GM12873 (cell line): ENCODE measurements around the gene RSBN1.

ENCODE experiments used
- TF ChIP-seq, protein P1 (sequence below): IDR thresholded peaks from 2 replicates; pipeline ENCODE4 v1.5.1; 2012; ENCODE audit warnings: low read depth, mild to moderate bottlenecking, moderate library complexity, low read length, control low read depth; ENCODE audit not compliant: insufficient read depth; ENCODE audit errors: missing control alignments

Gene RSBN1

DNA sequence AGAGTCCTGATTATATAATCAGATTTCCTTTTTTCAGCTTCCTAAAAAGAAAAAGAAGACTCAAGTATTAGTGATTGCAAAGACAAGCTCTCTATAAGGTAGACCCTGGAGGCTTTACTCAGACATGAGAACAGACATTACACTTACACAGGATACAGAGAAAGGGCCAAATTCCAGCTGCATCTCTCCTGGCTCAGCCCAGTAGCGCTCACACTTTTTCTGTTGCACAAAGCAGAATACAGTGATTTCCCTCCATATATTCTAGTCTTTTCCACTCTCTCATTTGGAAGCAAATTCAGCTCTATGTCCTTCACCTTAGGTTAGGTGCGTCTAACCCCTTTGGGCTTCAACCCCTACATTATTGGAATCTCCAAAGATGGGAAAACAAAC is 44.1 kb upstream of the RSBN1 start:
- TF ChIP-seq, protein P1, sequence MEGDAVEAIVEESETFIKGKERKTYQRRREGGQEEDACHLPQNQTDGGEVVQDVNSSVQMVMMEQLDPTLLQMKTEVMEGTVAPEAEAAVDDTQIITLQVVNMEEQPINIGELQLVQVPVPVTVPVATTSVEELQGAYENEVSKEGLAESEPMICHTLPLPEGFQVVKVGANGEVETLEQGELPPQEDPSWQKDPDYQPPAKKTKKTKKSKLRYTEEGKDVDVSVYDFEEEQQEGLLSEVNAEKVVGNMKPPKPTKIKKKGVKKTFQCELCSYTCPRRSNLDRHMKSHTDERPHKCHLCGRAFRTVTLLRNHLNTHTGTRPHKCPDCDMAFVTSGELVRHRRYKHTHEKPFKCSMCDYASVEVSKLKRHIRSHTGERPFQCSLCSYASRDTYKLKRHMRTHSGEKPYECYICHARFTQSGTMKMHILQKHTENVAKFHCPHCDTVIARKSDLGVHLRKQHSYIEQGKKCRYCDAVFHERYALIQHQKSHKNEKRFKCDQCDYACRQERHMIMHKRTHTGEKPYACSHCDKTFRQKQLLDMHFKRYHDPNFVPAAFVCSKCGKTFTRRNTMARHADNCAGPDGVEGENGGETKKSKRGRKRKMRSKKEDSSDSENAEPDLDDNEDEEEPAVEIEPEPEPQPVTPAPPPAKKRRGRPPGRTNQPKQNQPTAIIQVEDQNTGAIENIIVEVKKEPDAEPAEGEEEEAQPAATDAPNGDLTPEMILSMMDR, result no peak

DNA sequence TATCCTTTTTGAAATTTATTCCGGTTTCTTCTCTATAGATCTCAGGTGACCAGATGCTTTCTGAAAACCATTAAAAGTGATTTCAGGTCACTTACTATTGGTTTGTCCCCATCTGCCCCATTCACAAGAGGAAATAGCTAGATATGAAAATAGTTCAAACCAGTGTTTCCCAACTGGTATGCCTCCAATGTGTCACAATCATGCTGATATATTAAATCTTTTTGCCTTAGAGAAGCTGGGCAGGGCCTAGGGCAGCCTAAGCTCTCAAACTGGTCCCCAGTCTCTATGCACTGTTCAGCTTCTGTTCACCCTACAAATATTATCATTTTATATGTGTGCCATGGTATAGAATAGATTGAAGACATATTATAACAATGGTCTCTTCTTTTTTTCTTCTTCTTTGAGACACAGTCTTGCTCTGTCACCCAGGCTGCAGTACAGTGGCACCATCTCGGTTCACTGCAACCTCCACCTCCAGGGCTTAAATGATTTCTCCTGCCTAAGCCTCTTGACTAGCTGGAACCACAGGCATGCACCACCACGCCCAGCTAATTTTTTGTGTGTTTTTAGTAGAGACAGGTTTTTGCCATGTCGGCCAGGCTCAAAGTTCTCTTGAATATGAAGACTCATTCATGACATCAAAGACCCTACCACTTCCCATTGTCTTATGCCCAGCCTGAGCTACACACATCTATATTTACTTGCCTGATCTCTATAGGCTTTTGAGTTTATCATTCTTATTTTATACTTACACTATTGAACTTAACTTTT is 43.5 kb upstream of the RSBN1 start:
- TF ChIP-seq, protein P1, result no peak

DNA sequence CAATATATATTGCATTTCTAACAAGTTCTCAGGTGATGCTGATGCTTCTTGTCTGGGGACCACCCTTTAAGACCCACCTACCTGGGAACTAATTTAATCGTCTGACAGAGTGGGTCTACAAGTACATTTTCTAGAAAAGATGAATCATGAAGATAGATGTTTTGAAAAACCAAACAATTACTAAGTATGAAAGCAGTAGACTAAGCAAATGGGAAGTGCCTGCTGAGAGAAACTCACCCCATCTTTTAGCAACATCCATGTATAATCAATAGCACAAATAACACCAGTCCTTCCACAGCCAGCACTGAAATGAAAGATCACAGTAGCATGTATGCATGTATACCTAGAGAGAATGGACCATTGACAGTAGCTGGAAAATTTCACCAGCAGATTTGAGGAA is 42.0 kb upstream of the RSBN1 start:
- TF ChIP-seq, protein P1, result no peak

DNA sequence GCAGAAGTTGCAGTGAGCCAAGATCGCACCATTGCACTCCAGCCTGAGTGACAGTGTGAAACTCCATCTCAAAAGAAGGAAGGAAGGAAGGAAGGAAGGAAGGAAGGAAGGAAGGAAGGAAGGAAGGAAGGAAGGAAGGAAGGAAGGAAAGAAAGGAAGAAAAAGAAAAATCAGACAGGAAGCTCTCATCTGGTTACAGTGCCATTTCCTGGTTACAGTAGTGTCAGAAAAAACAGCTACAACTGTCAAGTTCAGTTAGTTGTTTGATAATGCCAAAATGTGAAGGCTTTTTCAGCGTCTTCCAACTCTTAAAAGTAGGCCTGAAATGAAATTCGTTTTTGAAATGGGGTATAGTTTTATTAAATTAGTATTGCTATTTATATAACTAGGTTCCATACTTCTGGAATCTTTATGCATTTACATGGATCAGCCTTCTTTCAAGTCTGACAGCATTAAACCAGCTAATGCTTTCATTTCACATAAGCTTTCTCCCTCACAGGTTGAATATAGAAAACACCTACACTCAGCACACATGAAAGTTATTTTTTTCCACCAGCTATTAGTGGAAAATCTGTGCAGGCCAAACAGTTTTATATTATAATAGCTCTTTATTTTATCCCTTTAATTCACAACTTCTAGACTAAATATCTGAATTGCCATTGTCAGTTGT is 38.0 kb upstream of the RSBN1 start:
- TF ChIP-seq, protein P1, result no peak

DNA sequence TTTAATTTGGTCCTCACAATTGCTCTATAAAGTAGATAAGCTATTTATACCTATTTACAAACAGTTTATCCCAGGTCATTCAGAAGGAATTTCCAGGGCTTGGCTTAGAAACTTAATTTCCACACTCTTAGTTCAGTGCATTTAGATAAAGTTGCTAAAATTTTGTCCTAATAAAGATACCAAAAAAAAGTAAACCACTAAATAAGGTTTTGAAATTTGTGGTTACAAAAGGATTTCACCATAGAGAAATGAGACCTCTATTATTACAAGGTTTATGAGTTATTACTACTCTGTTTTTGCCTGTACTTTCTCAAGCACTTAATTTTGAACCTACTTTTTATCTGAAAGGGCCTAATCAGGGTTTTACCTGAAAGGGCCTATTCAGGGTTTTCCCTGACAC is 36.8 kb upstream of the RSBN1 start:
- TF ChIP-seq, protein P1, result no peak

DNA sequence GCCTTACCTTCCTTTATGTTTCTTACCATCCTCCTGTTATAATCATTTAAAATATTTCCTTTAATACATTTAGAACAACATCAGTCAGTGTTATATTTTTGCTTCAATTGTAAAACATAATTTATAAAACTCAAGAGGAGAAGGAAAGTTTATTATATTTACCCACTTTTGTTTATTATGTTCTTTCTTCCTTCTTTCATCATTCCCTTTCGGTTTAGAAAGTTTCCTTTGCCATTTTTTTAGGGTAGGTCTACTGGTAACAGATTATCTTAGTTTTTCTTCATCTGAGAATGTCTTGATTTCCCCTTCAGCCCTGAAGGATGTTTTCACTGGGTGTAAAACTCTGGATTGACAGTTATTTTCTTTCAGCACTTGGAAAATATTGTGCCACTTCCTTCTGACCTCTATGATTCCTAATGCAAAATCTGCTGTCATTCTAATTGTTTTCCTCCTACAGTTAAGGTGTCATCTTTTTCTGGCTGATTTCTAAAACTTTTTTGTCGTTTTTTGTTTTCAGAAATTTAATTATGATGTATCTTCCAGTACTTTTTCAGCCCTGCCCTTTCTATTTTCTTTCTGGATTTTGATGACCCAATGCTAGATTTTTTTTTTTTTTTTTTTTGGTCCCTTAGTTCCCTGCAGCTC is 34.2 kb upstream of the RSBN1 start:
- TF ChIP-seq, protein P1, result no peak

DNA sequence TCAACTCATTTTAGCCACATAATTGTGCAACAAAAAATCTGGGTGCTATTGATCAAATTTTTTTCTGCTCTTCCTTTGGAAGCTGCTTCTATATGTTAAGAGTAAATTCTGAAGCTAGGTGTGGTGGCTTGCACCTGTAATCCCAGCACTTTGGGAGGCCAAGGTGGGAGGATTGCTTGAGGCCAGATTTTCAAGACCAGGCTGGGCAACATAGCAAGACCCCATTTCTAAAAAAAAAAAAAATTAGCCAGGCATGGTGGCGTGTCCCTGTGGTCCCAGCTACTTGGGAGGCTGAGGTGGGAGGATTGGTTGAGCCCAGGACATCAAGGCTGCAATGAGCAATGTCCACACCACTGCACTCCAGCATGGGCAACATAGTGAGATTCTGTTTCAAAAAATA is 24.3 kb upstream of the RSBN1 start:
- TF ChIP-seq, protein P1, result no peak
